H1 (cell line): ENCODE data around the gene SLC1A4. TPM values are rescaled to one million over a fixed set of nuclear protein-coding genes. Genes with fewer than 3 reads are reported as not detected.

Experiments
- BRCA1 ChIP-seq: IDR thresholded peaks from 2 replicates; pipeline ENCODE4 v1.6.1; 2012; ENCODE audit warnings: low read depth, low read length, improper control_type of control experiment
- CBX5 ChIP-seq: fragments of 300-800, 300-1000 bp; sonication (generic); IDR thresholded peaks from 2 replicates; pipeline ENCODE4 v1.7.1; 2016; ENCODE audit warnings: antibody characterized with exemption, low read length, low read depth
- HDAC6 ChIP-seq: IDR thresholded peaks from one replicate; pipeline ENCODE4 v1.7.1; 2012; ENCODE audit warnings: low read depth, mild to moderate bottlenecking, inconsistent platforms, low read length, moderate library complexity
- PHF8 ChIP-seq: fragments of 200-600 bp; sonication (generic); conservative IDR thresholded peaks from 2 replicates; pipeline ENCODE4 v1.7.1; 2012; ENCODE audit warnings: low read depth, mild to moderate bottlenecking, inconsistent platforms, low read length, moderate library complexity
- POLR2A ChIP-seq, 2 experiments: IDR thresholded peaks; 1 replicate in 1 of 2; 2 replicates in 1 of 2; pipeline ENCODE4 v1.6.1; 2011; ENCODE audit warnings: low read depth in 2 of 2, low read length in 2 of 2, mild to moderate bottlenecking in 2 of 2; ENCODE audit errors: control extremely low read depth in 1 of 2
- RNF2 ChIP-seq: fragments of 200-900, 300-1000 bp; sonication (generic); IDR thresholded peaks from 2 replicates; pipeline ENCODE4 v1.7.1; 2016; ENCODE audit warnings: borderline replicate concordance, low read depth, mild to moderate bottlenecking, antibody characterized with exemption, low read length; ENCODE audit not compliant: poor library complexity, severe bottlenecking; ENCODE audit errors: missing control alignments
- SAP30 ChIP-seq: fragments of 300-600 bp; sonication (generic); IDR thresholded peaks from 2 replicates; pipeline ENCODE4 v1.7.1; 2012; ENCODE audit warnings: low read length, moderate library complexity, mild to moderate bottlenecking, inconsistent platforms; ENCODE audit not compliant: insufficient read depth, insufficient replicate concordance
- TBP ChIP-seq: IDR thresholded peaks from 2 replicates; pipeline ENCODE4 v1.6.1; 2011; ENCODE audit warnings: low read depth, low read length, improper control_type of control experiment
- TCF12 ChIP-seq: IDR thresholded peaks from 2 replicates; pipeline ENCODE4 v1.6.1; 2011; ENCODE audit warnings: low read depth, mild to moderate bottlenecking, low read length
- polyA plus RNA-seq, 7 experiments: library from polyadenylated mRNA; depleted of rRNA in 3 of 7; stranded (reverse) in 5 of 7; unstranded in 2 of 7; fragments of >200 nt in 5 of 7; fragments of 200-250 nt in 2 of 7; gene quantifications; 1 replicate in 5 of 7; 2 replicates in 1 of 7; 4 replicates in 1 of 7; pipeline versions ENCODE4 v1.2.1 to v1.2.3, GENCODE V29; 2011 to 2013; ENCODE audit warnings: missing spikeins in 2 of 7, mixed read lengths in 2 of 7
- total RNA-seq: library from RNA; stranded (reverse); fragmentation: NEBNext Ultra II Directional; extraction: Animal tissue kit (Norgen Biotek cat#: 25700); gene quantifications from 2 replicates; pipeline ENCODE4 v1.2.1, GENCODE V29; 2021

Gene SLC1A4
- total and polyA plus RNA-seq, 2 of the 8 experiments (the other 6 are each of a cell fraction or from before 2014, with no cell fraction given), result 0.44 to 0.86 TPM

DNA sequence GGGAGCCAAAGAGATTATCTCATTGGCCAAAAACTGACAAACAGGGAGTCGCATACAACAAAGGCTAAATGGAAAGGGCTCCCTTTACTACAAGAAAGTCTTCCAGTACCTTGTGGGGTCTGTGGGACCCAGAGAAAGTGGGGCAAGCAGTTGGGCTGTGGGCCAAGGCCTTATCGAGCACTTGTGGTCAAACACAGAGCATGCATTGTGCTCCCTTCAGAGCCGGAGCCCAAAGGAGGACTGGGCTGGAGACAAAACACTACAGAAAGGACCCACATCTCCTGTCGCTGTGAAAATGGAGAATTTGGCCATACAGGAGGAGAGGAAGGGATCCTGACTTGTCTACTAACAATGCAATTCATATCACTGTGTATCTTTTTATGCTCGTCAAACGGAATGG, 37.1 kb upstream of the SLC1A4 start (continued):
- TF ChIP-seq SAP30, result no peak
- TF ChIP-seq CBX5, result no peak
- no peak for TF ChIP-seq RNF2
- no peak for TF ChIP-seq TCF12
- TF ChIP-seq BRCA1, result no peak
- no peak for TF ChIP-seq HDAC6
- TF ChIP-seq PHF8, result no peak
- no peak for TF ChIP-seq TBP
- TF ChIP-seq POLR2A (IDR thresholded peaks at IDR 0.05; ENCODE audit: control extremely low read depth in 1 of 2, low read depth in 2 of 2, low read length in 2 of 2), result no peak
